HUES64 (cell line): ENCODE measurements around the gene ELN.
"Not testable (repeated sequence)": the region's sequence is repeated elsewhere in the genome, so short reads cannot be mapped to it uniquely, and the experiment has no call there.

Source experiments
- H3K27ac ChIP-seq: 2 replicates; pipeline ENCODE4 v1.7.0; 2013; ENCODE audit warnings: low read depth, low read length, inconsistent platforms
- H3K27me3 ChIP-seq: 2 replicates; pipeline ENCODE4 v1.6.1; 2013; ENCODE audit warnings: mild to moderate bottlenecking, low read length; ENCODE audit not compliant: insufficient read depth
- H3K36me3 ChIP-seq: 2 replicates; pipeline ENCODE4 v1.6.1; 2013; ENCODE audit warnings: mild to moderate bottlenecking, low read length; ENCODE audit not compliant: insufficient read depth
- H3K4me1 ChIP-seq: 2 replicates; pipeline ENCODE4 v1.6.1; 2013; ENCODE audit warnings: mild to moderate bottlenecking, low read length, moderate library complexity; ENCODE audit not compliant: insufficient read depth
- H3K4me3 ChIP-seq: 2 replicates; pipeline ENCODE4 v1.5.1; 2013; ENCODE audit warnings: mild to moderate bottlenecking, low read length, moderate library complexity
- H3K9ac ChIP-seq: 2 replicates; pipeline ENCODE4 v1.6.1; 2013; ENCODE audit warnings: mild to moderate bottlenecking, low read depth, low read length
- H3K9me3 ChIP-seq: 2 replicates; pipeline ENCODE4 v1.6.1; 2013; ENCODE audit warnings: low read depth, low read length; ENCODE audit not compliant: insufficient read depth
- WGBS: fragments of 150-250, 120-280 bp; methylation state at CpG from one replicate; pipeline ENCODE4 v1.1.7; 2013; ENCODE audit warnings: missing lambda C conversion rate; 5-methylcytosine and 5-hydroxymethylcytosine counted together

Gene ELN

GRCh38 chr7:74046581-74046980 is 18.6 kb downstream of the ELN start:
- whole genome bisulfite sequencing, result 93% methylated on average over 7 of the region's 7 CpGs
- H3K27me3 ChIP-seq, H3K27ac ChIP-seq, H3K4me3 ChIP-seq, H3K36me3 ChIP-seq, H3K9ac ChIP-seq, H3K9me3 ChIP-seq: not testable (repeated sequence)
- H3K4me1 ChIP-seq, result peaks cover 17% of the 10 kb centered on the region

- 82% methylated on average over 4 of the region's 5 CpGs for WGBS
- H3K4me1 ChIP-seq, result peaks cover 15% of the 10 kb centered on the region
- no peak overlapping the region for H3K9ac ChIP-seq
- no peaks in the 10 kb centered on the region for H3K9me3 ChIP-seq
- no peak overlapping the region for H3K27ac ChIP-seq
- no peak overlapping the region for H3K4me3 ChIP-seq
- no peaks in the 10 kb centered on the region for H3K36me3 ChIP-seq
- H3K27me3 ChIP-seq, result no peaks in the 10 kb centered on the region
Measured at GRCh38 chr7:74047804-74048380, 19.9 kb downstream of the ELN start.

- no peak overlapping the region for H3K27ac ChIP-seq
- no peak overlapping the region for H3K4me3 ChIP-seq
- H3K36me3 ChIP-seq, result no peaks in the 10 kb centered on the region
- H3K9me3 ChIP-seq, result no peaks in the 10 kb centered on the region
- peaks cover 5% of the 10 kb centered on the region; the same call in 1 of the 2 replicates for H3K4me1 ChIP-seq
- no peak overlapping the region for H3K9ac ChIP-seq
- WGBS, result 91% methylated on average over 2 of the region's 2 CpGs
- H3K27me3 ChIP-seq, result no peaks in the 10 kb centered on the region
Measured at GRCh38 chr7:74048999-74049599, 21.1 kb downstream of the ELN start.

- H3K4me3 ChIP-seq, result no peak overlapping the region
- H3K27ac ChIP-seq, result no peak overlapping the region
- no peaks in the 10 kb centered on the region for H3K4me1 ChIP-seq
- 84% methylated on average over 3 of the region's 3 CpGs for WGBS
- H3K9ac ChIP-seq, result no peak overlapping the region
- no peaks in the 10 kb centered on the region for H3K9me3 ChIP-seq
- H3K36me3 ChIP-seq, result no peaks in the 10 kb centered on the region
- H3K27me3 ChIP-seq, result no peaks in the 10 kb centered on the region
Measured at GRCh38 chr7:74049997-74050798, 22.2 kb downstream of the ELN start.

- Histone ChIP-seq H3K27ac (no peak overlapping the region), H3K4me1 (no peaks in the 10 kb centered on the region), H3K36me3 (no peaks in the 10 kb centered on the region), H3K4me3 (no peak overlapping the region), H3K9ac (no peak overlapping the region), H3K9me3 (no peaks in the 10 kb centered on the region), H3K27me3 (no peaks in the 10 kb centered on the region)
- 88% methylated on average over 10 of the region's 10 CpGs for WGBS
Measured at GRCh38 chr7:74051193-74051592, 23.2 kb downstream of the ELN start.

GRCh38 chr7:74051629-74052410 is 23.8 kb downstream of the ELN start:
- Histone ChIP-seq H3K27me3 (no peaks in the 10 kb centered on the region), H3K4me3 (no peak overlapping the region), H3K27ac (no peak overlapping the region), H3K9ac (no peak overlapping the region), H3K4me1 (no peaks in the 10 kb centered on the region), H3K36me3 (no peaks in the 10 kb centered on the region), H3K9me3 (no peaks in the 10 kb centered on the region)
- WGBS, result 62% methylated on average over 16 of the region's 16 CpGs

GRCh38 chr7:74052628-74053027 is 24.7 kb downstream of the ELN start:
- H3K27me3 ChIP-seq, result no peaks in the 10 kb centered on the region
- no peaks in the 10 kb centered on the region for H3K9me3 ChIP-seq
- H3K4me1 ChIP-seq, result no peaks in the 10 kb centered on the region
- no peak overlapping the region for H3K9ac ChIP-seq
- H3K27ac ChIP-seq, result no peak overlapping the region
- 80% methylated on average over 1 of the region's 1 CpG for WGBS
- no peaks in the 10 kb centered on the region for H3K36me3 ChIP-seq
- H3K4me3 ChIP-seq, result no peak overlapping the region

- Histone ChIP-seq H3K9me3 (no peaks in the 10 kb centered on the region), H3K36me3 (no peaks in the 10 kb centered on the region), H3K9ac (no peak overlapping the region), H3K27me3 (no peaks in the 10 kb centered on the region), H3K27ac (no peak overlapping the region), H3K4me1 (no peaks in the 10 kb centered on the region), H3K4me3 (no peak overlapping the region)
- 87% methylated on average over 3 of the region's 3 CpGs for WGBS
Measured at GRCh38 chr7:74053589-74054186, 25.7 kb downstream of the ELN start.

- H3K9me3 ChIP-seq, result no peaks in the 10 kb centered on the region
- no peak overlapping the region for H3K9ac ChIP-seq
- H3K36me3 ChIP-seq, result no peaks in the 10 kb centered on the region
- 88% methylated on average over 26 of the region's 26 CpGs for WGBS
- no peak overlapping the region for H3K27ac ChIP-seq
- no peaks in the 10 kb centered on the region for H3K4me1 ChIP-seq
- no peak overlapping the region for H3K4me3 ChIP-seq
- H3K27me3 ChIP-seq, result no peaks in the 10 kb centered on the region
Measured at GRCh38 chr7:74056096-74056915, 28.3 kb downstream of the ELN start.

- no peaks in the 10 kb centered on the region for H3K4me1 ChIP-seq
- no peaks in the 10 kb centered on the region for H3K27me3 ChIP-seq
- WGBS, result 88% methylated on average over 9 of the region's 11 CpGs
Measured at GRCh38 chr7:74057216-74057925, 29.4 kb downstream of the ELN start.

More at GRCh38 chr7:74057216-74057925, 29.4 kb downstream of the ELN start:
- Histone ChIP-seq H3K4me3 (no peak overlapping the region), H3K27ac (no peak overlapping the region), H3K36me3 (no peaks in the 10 kb centered on the region), H3K9me3 (no peaks in the 10 kb centered on the region), H3K9ac (no peak overlapping the region)
